NCI-H146 treated with DMSO at 0.1 percent for 48 hours (cell line): Measurements from ENCODE around the gene PRSS23.
"Not testable (repeated sequence)": the region's sequence is repeated elsewhere in the genome, so short reads cannot be mapped to it uniquely, and the experiment has no call there.

ENCODE experiments used
- DNase-seq: peaks from one replicate; lab custom pipeline; 2025; ENCODE audit not compliant: unreplicated experiment; lab: John Stamatoyannopoulos, UW

PRSS23 gene

GRCh38 chr11:86800076-86800959 is at the start of gene PRSS23:
PRSS23 (plus strand) TSS chr11:86800542; CDS start chr11:86807644, 7,102 bp downstream.
- DNase-seq, result peak; percentile 13

GRCh38 chr11:86753459-86753858 is 46.9 kb upstream of the PRSS23 start:
- no peak for DNase-seq

GRCh38 chr11:86755146-86755545 is 45.2 kb upstream of the PRSS23 start:
- DNase-seq, result no peak

- no peak for DNase-seq
Observed at GRCh38 chr11:86758171-86758570, 42.2 kb upstream of the PRSS23 start.

GRCh38 chr11:86760577-86760976 is 39.8 kb upstream of the PRSS23 start:
- DNase-seq, result no peak

GRCh38 chr11:86761978-86762377 is 38.4 kb upstream of the PRSS23 start:
- DNase-seq, result no peak

- no peak for DNase-seq
Observed at GRCh38 chr11:86765203-86765602, 35.1 kb upstream of the PRSS23 start.

- no peak for DNase-seq
Observed at GRCh38 chr11:86765878-86766277, 34.5 kb upstream of the PRSS23 start.

- no peak for DNase-seq
Observed at GRCh38 chr11:86769219-86769618, 31.1 kb upstream of the PRSS23 start.

- DNase-seq, result not testable (repeated sequence)
Observed at GRCh38 chr11:86770473-86771027, 29.8 kb upstream of the PRSS23 start.

- DNase-seq, result no peak
Observed at GRCh38 chr11:86772999-86773398, 27.3 kb upstream of the PRSS23 start.

- no peak for DNase-seq
Observed at GRCh38 chr11:86773513-86774252, 26.7 kb upstream of the PRSS23 start.

- DNase-seq, result no peak
Observed at GRCh38 chr11:86774417-86774816, 25.9 kb upstream of the PRSS23 start.

GRCh38 chr11:86775361-86775760 is 25.0 kb upstream of the PRSS23 start:
- no peak for DNase-seq

- no peak for DNase-seq
Observed at GRCh38 chr11:86781546-86781945, 18.8 kb upstream of the PRSS23 start.

- no peak for DNase-seq
Observed at GRCh38 chr11:86782742-86783141, 17.6 kb upstream of the PRSS23 start.

- DNase-seq, result no peak
Observed at GRCh38 chr11:86783661-86784060, 16.7 kb upstream of the PRSS23 start.

GRCh38 chr11:86784241-86784681 is 16.1 kb upstream of the PRSS23 start:
- no peak for DNase-seq

GRCh38 chr11:86785576-86785975 is 14.8 kb upstream of the PRSS23 start:
- DNase-seq, result no peak

GRCh38 chr11:86787018-86787536 is 13.3 kb upstream of the PRSS23 start:
- no peak for DNase-seq

- no peak for DNase-seq
Observed at GRCh38 chr11:86787656-86788055, 12.7 kb upstream of the PRSS23 start.
